HG03045 (cell line): ENCODE measurements around the gene CAV2.
A peak's percentile ranks its signal among the peaks of the same experiment; 100 is the strongest.

Experiments used
- ATAC-seq: cut with Tn5 transposase; IDR thresholded peaks from one replicate; pipeline ENCODE4 v1.9.1; 2021; ENCODE audit warnings: mild to moderate bottlenecking, moderate library complexity; ENCODE audit not compliant: unreplicated experiment

CAV2 gene

DNA sequence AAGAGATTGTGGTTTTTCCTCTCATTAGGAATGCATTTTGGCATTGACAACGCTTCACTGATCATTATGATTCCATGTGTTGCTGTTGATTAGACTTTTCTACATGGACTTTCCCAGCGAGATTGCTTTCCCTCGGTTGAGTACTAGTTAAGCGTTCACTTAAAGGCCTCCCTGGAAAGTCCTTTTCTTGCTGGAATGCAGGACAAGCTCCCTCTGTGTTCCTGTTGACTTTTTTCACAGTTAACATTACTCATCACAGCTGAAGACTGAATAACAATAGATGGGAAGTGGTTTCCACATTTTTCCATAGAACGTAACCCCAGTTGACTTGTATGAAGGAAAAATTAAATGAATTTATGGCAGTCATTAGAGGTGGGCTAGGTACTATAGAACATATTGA lies 22.7 kb downstream of the CAV2 start:
- no peak for ATAC-seq

DNA sequence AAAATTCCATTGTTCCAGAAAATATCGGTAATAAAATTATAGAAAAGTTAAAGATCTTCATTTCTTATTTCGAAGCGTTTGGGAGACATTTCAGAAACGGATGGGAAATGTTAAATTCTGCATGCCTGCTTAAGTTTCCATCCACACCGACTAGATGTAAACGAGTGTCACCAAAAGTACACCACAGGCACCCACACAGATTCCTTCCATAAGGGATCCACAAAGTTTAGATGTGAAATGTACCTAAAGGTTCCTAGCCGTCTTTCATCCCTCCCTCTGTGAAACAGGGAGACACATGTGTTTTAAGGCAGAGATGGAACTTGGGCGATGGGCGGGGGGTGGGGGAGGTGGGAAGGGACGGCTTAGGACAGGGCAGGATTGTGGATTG lies 24.7 kb downstream of the CAV2 start:
- no peak for ATAC-seq

DNA sequence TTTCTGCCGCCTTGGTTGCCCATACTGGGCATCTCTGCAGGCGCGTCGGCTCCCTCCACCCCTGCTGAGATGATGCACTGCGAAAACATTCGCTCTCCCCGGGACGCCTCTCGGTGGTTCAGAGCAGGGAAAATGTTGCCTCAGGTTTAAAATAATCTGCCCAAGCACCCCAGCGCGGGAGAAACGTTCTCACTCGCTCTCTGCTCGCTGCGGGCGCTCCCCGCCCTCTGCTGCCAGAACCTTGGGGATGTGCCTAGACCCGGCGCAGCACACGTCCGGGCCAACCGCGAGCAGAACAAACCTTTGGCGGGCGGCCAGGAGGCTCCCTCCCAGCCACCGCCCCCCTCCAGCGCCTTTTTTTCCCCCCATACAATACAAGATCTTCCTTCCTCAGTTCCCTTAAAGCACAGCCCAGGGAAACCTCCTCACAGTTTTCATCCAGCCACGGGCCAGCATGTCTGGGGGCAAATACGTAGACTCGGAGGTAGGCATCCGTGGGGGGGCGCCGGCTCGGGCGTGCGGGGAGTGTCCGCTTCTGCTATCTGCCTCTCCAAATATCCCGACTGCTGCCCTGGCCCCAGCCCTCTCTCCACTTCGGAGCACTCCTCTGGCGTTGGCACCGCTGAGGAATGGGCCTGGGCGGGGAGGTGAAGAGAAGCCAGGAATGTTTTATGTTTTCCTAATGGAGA lies 25.2 kb downstream of the CAV2 start, which contains the start of gene CAV1:
CAV1 (plus strand) TSS at position 428 of the 689 bp plus-strand sequence; CDS start at position 455, 27 bp downstream.
- ATAC-seq: no peak

DNA sequence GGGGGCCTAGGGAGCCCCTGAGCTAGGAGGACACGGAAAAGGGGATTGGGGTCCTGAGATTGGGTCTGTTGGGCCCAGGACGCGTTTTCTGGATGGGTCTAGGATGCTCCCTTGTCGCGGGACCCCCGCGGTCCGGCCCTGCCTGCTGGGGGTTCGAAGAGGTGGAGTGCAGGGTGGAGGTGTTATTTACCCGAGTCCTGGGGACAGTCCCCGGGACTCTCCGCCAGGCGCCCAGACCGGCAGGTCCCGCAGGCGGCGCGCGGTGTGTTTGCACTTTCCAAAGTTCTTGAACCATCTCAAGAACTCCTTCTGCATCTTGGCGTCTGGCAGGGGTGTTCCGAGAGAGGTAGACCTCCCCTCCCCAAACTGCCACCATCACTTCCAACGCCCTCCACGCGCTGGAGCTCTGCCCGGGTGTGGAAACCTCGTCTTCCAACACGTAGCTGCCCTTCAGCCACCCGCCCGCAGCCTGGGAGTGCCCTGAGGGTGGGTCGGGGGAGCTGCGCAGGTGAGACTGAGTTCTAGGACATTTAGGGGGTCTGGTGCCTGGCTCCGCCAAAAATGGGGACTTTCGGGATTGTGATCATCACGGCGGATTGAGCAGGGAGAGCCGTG lies 25.9 kb downstream of the CAV2 start:
- no peak for ATAC-seq

DNA sequence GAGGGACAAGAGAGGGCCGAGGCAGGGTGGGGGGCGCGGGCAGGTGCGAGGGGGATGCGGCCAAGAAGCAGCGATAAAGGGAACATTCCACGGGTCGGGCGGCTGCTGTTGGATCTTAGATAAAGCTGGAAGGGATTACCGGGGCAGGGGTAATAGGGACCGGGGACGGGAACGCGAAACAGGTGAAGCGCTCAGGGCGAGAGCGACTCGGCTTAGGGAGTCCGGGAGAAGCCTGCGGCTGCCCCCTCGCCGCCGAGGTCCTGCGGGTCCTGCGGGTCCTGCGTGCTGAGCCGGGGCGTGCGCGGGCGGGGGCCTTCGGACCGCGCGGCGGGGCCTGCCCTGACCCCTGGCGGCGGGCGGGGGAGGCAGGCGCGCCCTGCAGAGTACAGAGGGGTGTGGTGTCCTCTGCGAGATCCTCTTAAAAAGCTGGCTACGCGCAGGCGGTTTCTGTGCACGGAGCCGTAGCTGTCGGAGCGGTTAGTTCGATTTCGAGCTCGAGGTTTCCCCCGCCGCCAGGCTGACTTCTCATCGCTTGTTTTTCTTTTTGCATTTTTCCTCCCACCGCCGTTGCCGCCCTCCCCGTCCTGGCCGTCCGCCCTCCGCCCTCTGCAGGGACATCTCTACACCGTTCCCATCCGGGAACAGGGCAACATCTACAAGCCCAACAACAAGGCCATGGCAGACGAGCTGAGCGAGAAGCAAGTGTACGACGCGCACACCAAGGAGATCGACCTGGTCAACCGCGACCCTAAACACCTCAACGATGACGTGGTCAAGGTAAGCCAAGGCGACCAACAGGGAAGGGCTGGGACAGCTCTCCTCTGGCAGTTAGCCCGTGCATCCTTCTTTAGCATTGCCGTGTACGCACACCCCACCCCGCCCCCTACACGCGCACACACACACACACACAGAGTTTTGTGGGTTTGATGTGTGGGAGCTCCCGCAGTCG lies 26.6 kb downstream of the CAV2 start:
- ATAC-seq: peak; percentile 92

DNA sequence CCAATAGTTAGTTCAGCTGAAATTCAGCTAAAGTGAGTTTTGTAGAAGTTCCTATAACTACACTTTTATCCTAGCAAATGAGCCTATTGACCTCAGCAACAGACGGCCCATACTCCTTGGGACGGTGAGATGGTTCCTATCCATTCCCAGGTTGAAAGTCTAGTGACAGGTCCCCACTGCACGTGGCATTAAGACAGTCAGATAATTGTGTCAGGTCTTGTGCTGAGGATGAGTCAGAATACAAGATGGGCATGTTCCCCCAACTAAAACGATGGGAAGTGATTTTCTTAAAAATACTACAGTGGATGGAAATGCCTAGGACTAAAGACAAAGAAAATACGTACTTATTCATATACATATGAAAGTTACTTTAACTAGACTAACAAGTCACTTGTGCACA lies 27.4 kb downstream of the CAV2 start:
- no peak for ATAC-seq

DNA sequence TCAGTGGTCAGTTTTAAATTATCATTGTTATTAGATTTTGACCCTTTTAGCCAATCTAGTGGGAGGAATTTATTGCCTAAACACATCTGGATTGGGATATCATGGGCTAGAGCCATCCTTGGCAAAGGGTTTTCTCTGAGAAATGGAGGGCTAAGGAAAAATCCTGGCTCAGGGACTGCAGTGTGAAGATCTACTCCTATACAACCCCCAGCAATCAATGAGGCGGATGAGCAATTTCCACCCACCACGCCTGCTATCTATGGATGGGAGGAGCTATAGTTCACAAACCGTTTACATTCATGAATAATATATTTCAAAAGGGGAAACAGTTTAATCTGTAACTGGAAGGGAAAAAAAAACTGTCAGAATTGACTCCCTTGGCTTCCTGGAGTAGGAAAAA lies 28.0 kb downstream of the CAV2 start:
- no peak for ATAC-seq

DNA sequence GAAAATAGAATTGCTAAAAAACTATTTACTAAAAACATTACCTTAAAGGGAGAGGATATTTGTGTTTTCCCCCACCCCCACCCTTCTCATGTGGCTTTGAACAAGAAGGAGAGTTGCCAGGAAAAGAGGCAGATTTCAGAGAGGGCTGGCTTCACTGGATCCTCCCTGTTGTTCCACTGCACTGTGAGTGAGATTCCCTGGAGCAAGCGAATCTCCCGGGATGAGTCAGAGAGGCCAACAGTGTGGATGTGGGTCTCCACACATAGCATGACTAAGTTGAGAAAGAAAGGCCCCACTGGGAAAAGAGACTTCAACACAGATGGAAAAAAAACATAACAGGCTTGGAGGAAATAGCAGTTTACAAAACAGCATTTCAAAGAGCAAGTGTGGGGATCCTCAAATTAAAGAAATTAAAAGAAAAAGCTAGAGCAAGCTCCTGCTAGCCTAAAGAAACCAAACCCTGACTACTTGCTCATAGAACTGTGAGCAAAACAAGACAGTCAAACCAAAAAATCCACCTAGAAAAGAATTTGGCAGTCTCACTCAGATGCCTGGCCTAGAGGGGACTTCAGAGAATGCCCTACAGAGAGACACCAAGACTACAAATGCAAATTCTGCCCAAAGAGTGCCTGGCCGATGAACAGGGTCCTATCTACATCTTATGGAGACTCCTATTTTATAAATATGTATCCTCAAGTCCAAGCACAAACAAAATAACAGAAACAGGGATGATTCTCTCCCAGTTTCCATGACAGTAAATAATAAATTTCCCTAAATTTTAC lies 28.7 kb downstream of the CAV2 start:
- no peak for ATAC-seq

DNA sequence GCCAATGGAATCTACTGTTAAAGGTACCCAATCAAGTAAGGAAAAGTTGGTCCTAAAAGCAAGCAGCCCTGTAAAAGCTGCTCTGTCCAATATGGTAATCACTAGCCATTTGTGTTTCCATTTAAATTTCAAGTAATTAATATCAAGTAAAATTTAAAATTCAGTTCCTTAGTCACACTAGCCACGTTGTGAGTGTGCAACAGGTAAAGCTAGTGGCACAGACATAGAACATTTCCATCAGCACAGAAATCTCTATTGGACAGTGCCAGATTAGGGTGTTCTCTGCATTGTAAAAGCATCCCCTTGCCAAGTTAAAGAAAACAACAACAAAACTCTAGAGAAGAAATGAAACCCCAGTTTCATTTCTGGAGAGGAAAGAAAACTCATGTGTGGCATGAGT lies 29.7 kb downstream of the CAV2 start:
- ATAC-seq: no peak

DNA sequence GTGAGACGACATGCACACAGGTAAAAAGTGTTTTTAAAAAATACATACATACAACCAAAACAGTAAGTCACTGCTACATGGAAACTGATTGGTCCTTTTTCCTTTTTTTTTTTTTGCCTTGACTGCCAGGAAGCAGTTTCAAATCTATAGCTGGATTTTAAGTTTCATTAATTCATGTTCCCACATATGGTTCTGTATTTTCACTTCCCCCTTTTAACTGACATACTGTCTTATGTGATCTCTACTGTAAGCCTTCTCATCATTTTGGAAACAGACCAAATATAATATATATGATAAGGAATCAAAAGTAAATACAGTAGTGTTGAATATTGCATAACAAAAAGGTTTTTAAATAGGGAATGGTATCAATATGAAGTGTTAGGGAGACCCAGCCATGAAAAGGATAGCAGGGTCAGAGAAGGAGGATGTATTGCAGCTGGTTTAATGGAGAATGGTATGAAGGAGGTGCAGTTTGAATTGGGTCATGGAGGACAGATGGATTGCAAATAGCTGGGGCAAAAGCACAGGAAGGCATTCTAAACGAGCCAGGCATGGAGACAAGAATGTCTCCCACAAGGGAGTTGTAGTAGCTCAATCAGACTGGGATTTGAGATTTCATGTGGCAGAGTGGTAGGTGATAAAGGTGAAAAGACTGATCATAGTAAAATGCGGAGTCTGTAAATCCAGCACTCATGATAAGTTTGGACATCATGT lies 30.7 kb downstream of the CAV2 start:
- no peak for ATAC-seq

DNA sequence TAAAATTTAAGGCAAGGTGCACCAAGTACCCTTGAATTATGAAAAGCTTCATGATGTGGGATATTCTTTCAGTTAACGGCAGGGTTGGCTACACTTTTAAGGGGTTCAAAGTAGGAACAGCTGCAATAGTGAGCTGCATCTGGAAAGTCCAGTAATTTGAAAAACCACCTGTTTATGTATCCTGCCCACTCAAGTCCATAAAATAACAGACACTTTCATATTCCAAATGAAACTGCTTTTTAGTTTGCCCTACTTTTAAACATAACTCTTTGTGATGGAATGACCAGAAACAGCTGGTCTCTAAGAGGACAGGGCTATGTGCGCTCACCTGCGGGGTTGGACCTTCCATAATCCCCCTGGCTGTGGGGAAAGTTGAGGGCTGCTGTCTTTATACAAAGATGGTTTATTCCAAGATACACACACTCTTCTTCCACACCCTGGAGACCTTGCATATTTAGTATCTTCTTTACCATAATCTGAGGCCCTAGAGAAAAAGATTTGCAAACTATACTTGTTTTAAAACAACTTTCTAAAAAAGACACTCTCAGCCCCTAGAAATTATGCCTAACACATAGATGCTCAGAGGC lies 32.7 kb downstream of the CAV2 start:
- no peak for ATAC-seq

DNA sequence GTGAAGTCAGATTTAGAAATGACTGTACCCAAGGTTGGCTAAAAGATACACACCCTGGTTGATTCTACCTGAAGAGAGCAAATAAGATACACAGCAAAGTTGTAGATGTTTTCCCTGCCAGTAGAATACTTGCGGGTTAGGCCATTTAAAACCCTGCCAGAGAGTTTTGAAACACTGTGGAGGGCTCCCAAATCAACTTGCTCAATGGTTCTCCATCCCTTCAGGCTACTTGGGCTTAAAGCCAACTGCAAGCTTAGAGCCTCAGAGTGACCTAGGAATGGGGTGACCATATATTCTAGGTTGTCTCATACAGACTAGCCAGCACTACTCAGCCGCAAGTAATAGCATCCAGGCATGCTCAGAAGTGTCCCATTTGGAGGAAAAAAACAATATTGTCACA lies 35.3 kb downstream of the CAV2 start:
- no peak for ATAC-seq

DNA sequence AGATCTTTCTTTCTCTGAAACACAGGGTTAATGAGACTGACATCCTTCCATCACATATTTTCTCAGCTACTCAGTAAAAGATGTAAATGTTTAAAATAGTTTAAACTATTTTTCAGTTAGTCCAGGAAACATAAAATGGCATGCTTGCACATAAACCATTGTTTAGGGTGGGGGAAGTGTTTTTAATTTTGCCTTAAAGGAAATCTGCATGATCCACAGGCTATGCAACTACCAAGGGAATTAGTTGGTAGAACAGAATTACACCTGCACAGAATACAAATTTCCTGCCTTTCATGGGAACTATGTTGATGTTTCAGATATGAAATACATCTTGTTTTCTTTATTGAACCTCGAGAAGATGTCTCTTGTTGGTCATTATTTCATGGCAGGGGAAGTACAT lies 35.9 kb downstream of the CAV2 start:
- ATAC-seq: no peak

DNA sequence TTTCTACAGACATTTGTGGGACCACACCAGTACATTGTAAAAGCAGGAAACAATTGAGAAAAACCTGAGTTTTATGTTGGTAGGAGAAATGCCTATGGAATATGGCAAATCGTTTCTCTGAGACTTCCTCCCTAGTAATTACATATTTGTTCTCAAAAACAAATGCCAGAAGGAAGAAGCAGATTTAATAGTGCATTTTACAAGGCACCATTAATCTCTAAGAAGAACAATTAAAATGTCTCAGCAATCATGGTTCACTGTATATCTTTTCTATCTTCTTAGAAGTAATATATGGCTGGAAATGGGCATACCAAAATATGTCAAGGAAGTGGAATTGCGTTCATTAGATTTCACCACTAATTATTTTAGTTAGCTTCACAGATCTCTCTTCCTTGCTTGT lies 38.6 kb downstream of the CAV2 start:
- ATAC-seq: no peak

DNA sequence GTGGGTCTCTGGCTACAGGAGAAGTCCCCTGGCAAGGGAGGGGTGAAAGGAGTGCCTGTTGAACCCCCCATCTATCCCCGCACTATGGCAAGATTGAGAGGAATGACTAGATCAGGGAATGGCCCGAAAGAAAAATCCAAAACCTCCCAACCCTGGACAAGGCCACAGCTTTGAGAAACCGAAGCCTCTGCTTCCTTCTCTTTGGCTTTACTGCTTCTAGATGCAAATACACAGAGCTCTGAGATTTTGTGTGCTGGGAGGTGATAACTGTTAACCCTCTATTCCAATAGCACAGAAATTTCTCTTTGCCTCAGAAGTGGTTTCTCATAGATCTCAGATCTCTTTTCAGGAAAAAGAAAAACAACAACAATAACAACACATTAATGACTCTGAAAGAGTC lies 40.3 kb downstream of the CAV2 start:
- no peak for ATAC-seq

DNA sequence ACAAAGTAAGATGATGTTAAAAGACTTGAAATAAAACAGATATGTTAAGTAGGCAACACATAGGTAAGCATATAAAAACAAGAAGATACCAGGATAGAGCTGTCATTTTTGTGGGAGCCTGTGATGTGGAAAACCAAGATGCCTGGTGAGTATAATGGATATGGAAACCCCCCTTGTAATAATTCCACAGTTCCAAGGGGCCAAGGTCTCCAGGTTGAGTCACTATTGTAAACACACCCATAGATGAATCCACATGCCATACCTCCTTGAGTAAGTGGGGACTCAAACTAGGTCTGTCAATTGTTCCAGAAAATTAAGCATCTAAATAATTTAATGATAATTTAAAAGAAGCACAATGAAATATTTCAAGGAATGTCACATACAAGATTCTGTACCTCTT lies 41.2 kb downstream of the CAV2 start:
- no peak for ATAC-seq

DNA sequence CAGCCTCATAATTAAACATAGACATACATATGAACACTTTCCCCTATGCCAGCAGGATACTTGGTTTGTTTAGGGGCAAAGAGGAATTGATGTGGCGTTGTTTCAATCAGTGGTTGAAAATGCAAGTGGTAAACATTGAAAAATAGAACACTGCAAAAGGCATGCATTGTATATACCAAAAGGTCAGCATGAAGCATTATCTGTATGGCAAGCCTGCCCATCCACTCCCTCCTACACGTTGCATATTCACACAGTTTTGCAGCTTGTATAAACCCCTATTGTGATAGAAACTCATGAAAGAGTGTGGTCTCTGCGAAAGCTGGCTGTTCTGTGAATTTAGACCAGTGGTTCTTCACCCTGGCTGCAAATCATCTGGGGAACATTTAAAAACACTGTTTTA lies 42.4 kb downstream of the CAV2 start:
- ATAC-seq: no peak

DNA sequence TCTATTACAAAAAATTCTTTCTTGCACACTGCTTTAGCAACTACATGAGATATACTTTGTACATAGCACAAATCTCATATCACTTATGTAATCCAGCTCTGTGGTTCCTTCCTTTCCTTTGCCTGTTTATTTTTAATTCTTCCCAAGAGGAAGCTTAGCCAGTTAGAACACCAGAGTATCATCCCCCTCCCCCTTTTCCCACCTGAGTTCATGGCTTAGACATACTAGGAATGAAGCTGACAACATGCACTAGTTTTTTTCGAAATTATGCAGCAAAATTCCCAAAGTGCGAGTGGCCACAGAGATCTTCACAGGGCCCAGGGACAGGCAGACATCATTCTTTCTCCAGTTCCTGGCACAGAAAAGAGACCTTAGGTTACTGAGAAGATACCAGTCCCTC lies 43.1 kb downstream of the CAV2 start:
- ATAC-seq: no peak

DNA sequence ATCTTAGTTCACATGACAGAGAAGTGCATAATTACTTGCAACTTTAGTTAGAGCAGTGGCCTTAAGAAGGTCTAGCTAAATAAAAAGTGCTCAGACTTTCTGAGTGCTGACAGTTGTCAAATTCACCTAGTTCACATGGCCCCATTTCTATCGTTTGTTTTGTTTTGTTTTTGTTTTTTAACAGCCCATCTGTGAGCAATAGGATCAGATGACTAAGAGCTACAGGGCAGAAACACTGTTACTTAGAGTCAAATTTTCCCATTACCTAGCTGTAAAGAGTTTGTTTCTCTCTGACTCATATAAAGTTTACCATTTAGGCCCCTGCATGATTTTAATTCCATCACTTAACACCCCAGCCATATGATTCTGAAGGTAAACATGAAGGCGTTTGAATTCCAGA lies 44.1 kb downstream of the CAV2 start:
- ATAC-seq: no peak

DNA sequence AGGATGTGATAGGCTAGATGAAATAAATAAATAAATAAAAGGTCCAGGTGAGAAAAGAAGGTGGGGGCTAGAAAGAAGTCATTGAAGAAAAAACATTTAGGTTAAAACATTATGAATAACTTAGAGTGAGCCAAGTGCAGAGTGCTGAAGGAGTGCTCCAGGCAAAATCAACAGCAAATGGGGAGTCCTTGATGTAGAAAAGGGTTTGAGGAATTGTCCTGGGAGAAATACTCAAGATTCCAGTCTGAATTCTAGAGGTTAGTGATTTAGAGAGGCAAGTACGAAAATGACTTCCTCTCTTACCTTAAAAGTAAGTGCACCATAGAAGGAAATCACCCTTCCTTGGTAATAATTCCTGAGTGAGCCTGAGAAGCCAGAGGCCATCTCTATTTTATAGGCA lies 44.9 kb downstream of the CAV2 start:
- ATAC-seq: no peak
